Measurements from ENCODE around the gene BBLN.
"Not testable (repeated sequence)": the region's sequence is repeated elsewhere in the genome, so short reads cannot be mapped to it uniquely, and the experiment has no call there.

Gene BBLN

GRCh38 chr9:128128836-128129590, 31.1 kb upstream of the BBLN start:
- TF ChIP-seq CTCF (IDR thresholded peaks at IDR 0.05): no peak
- Histone ChIP-seq H3K4me1 (ENCODE audit: control insufficient read depth in 1 of 2, insufficient read depth in 1 of 2, low read depth in 1 of 2, low read length in 1 of 2) (peaks cover 57 to 71% of the 10 kb centered on the region in 2 experiments), H3K4me3 (ENCODE audit: low read depth in 1 of 2, low read length in 1 of 2) (peak overlapping the region; percentile 94 to 96), H3K36me3 (no peaks in the 10 kb centered on the region), H3K27ac (peak overlapping the region; percentile 91), H3K27me3 (no peaks in the 10 kb centered on the region), H3K9me3 (no peaks in the 10 kb centered on the region)

GRCh38 chr9:128129976-128130590, 30.0 kb upstream of the BBLN start:
- peak overlapping the region; percentile 91 for H3K27ac ChIP-seq

GRCh38 chr9:128130651-128131050, 29.4 kb upstream of the BBLN start:
- H3K27me3 ChIP-seq; H3K27ac ChIP-seq; H3K36me3 ChIP-seq; H3K9me3 ChIP-seq; H3K4me3 ChIP-seq (ENCODE audit: low read depth in 1 of 2, low read length in 1 of 2): not testable (repeated sequence)
- peaks cover 53 to 63% of the 10 kb centered on the region in 2 experiments for H3K4me1 ChIP-seq (ENCODE audit: control insufficient read depth in 1 of 2, insufficient read depth in 1 of 2, low read depth in 1 of 2, low read length in 1 of 2)

More at GRCh38 chr9:128129976-128130590, 30.0 kb upstream of the BBLN start:
- H3K9me3 ChIP-seq; H3K4me3 ChIP-seq (ENCODE audit: low read depth in 1 of 2, low read length in 1 of 2); H3K27me3 ChIP-seq; H3K36me3 ChIP-seq: not testable (repeated sequence)
- peaks cover 53 to 64% of the 10 kb centered on the region in 2 experiments for H3K4me1 ChIP-seq (ENCODE audit: control insufficient read depth in 1 of 2, insufficient read depth in 1 of 2, low read depth in 1 of 2, low read length in 1 of 2)
- peak; percentile 75 for TF ChIP-seq CTCF (IDR thresholded peaks at IDR 0.05)

GRCh38 chr9:128131346-128131745, 28.7 kb upstream of the BBLN start:
- not testable (repeated sequence) for H3K4me3 ChIP-seq (ENCODE audit: low read depth in 1 of 2, low read length in 1 of 2); H3K27me3 ChIP-seq; H3K27ac ChIP-seq; H3K9me3 ChIP-seq; H3K36me3 ChIP-seq
- H3K4me1 ChIP-seq (ENCODE audit: control insufficient read depth in 1 of 2, insufficient read depth in 1 of 2, low read depth in 1 of 2, low read length in 1 of 2): peaks cover 48 to 59% of the 10 kb centered on the region in 2 experiments

- not testable (repeated sequence) for H3K27me3 ChIP-seq; H3K9me3 ChIP-seq; H3K36me3 ChIP-seq; H3K27ac ChIP-seq; H3K4me3 ChIP-seq (ENCODE audit: low read depth in 1 of 2, low read length in 1 of 2)
- peaks cover 41 to 52% of the 10 kb centered on the region in 2 experiments for H3K4me1 ChIP-seq (ENCODE audit: control insufficient read depth in 1 of 2, insufficient read depth in 1 of 2, low read depth in 1 of 2, low read length in 1 of 2)
Measured at GRCh38 chr9:128132139-128132538, 27.9 kb upstream of the BBLN start.

- not testable (repeated sequence) for H3K36me3 ChIP-seq; H3K4me3 ChIP-seq (ENCODE audit: low read depth in 1 of 2, low read length in 1 of 2); H3K9me3 ChIP-seq; H3K27ac ChIP-seq; H3K27me3 ChIP-seq
- peaks cover 23 to 40% of the 10 kb centered on the region in 2 experiments for H3K4me1 ChIP-seq (ENCODE audit: control insufficient read depth in 1 of 2, insufficient read depth in 1 of 2, low read depth in 1 of 2, low read length in 1 of 2)
Measured at GRCh38 chr9:128135561-128135960, 24.5 kb upstream of the BBLN start.

- TF ChIP-seq CTCF (IDR thresholded peaks at IDR 0.05): no peak
Measured at GRCh38 chr9:128136816-128137793, 23.0 kb upstream of the BBLN start.

More at GRCh38 chr9:128136816-128137793, 23.0 kb upstream of the BBLN start:
- Histone ChIP-seq H3K4me1 (ENCODE audit: control insufficient read depth in 1 of 2, insufficient read depth in 1 of 2, low read depth in 1 of 2, low read length in 1 of 2) (peaks cover 23 to 37% of the 10 kb centered on the region in 2 experiments), H3K4me3 (ENCODE audit: low read depth in 1 of 2, low read length in 1 of 2) (no peak overlapping the region), H3K36me3 (no peaks in the 10 kb centered on the region), H3K9me3 (no peaks in the 10 kb centered on the region), H3K27ac (no peak overlapping the region), H3K27me3 (no peaks in the 10 kb centered on the region)

Data from neutrophil (primary cell).